Measurements from ENCODE around the gene ERRFI1.

- no peak for TF ChIP-seq POLR2AphosphoS5 (IDR thresholded peaks at IDR 0.05; ENCODE audit: low read depth, low read length)
- TF ChIP-seq REST (IDR thresholded peaks at IDR 0.05; ENCODE audit: insufficient read depth in 1 of 2, low read depth in 2 of 2, low read length in 2 of 2), result no peak
Measured at GRCh38 chr1:8061210-8061609, 35.1 kb upstream of the ERRFI1 start.

All from PFSK-1 (cell line).